MCF 10A (cell line): ENCODE measurements around the gene OR7D2. TPM values are rescaled to one million over a fixed set of nuclear protein-coding genes. Genes with fewer than 3 reads are reported as not detected.
"Not testable (repeated sequence)": the region's sequence is repeated elsewhere in the genome, so short reads cannot be mapped to it uniquely, and the experiment has no call there.

ENCODE experiments used
- BruUV-seq: library from RNA; stranded (reverse); fragments of 400-500 nt; replicated peaks from 2 replicates; lab custom pipeline; 2021; lab: Mats Ljungman, UMichigan
- CTCF ChIA-PET: fragments of 300-600 bp; sonication (Branson Sonifier 250); formaldehyde crosslinking; extraction: SDS; loops from one replicate; lab custom pipeline; 2021; ENCODE audit warnings: antibody characterized with exemption, inconsistent platforms; lab: Yijun Ruan, JAX
- POLR2A ChIA-PET: fragments of 300-600, 350-650 bp; sonication (Branson Sonifier 250); formaldehyde crosslinking; extraction: SDS; loops from one replicate; lab custom pipeline; 2020; ENCODE audit warnings: antibody characterized with exemption, inconsistent platforms; lab: Yijun Ruan, JAX
- DNase-seq: peaks from one replicate; pipeline ENCODE4 v3.0.0-alpha.2; 2018; ENCODE audit not compliant: unreplicated experiment
- H3K27ac Mint-ChIP-seq: one replicate; pipeline ENCODE4 v1.8.0; 2022; ENCODE audit warnings: mild to moderate bottlenecking, low read depth, mixed read lengths; ENCODE audit not compliant: unreplicated experiment
- H3K27me3 Mint-ChIP-seq: one replicate; pipeline ENCODE4 v1.8.0; 2022; ENCODE audit warnings: mixed read lengths; ENCODE audit not compliant: insufficient read depth, unreplicated experiment
- H3K36me3 Mint-ChIP-seq: one replicate; pipeline ENCODE4 v1.8.0; 2022; ENCODE audit warnings: mild to moderate bottlenecking, moderate library complexity, mixed read lengths; ENCODE audit not compliant: insufficient read depth, unreplicated experiment
- H3K4me1 Mint-ChIP-seq: one replicate; pipeline ENCODE4 v1.8.0; 2022; ENCODE audit warnings: mixed read lengths; ENCODE audit not compliant: insufficient read depth, unreplicated experiment
- H3K4me3 Mint-ChIP-seq: one replicate; pipeline ENCODE4 v1.8.0; 2022; ENCODE audit warnings: mild to moderate bottlenecking, moderate library complexity, mixed read lengths; ENCODE audit not compliant: unreplicated experiment
- H3K9me3 Mint-ChIP-seq: one replicate; pipeline ENCODE4 v1.8.0; 2022; ENCODE audit warnings: mixed read lengths; ENCODE audit not compliant: unreplicated experiment
- CTCF ChIP-seq: fragments of 200-600 bp; IDR thresholded peaks from one replicate; pipeline ENCODE4 v1.8.0; 2022; ENCODE audit warnings: antibody characterized with exemption, mild to moderate bottlenecking; ENCODE audit not compliant: unreplicated experiment
- intact Hi-C: fragments of 100-400 bp; cut with micrococcal nuclease; formaldehyde crosslinking; loops from 2 replicates; pipeline ENCODE4 v1.14.1; 2022
- total RNA-seq: library from RNA; stranded (reverse); gene quantifications from 2 replicates; pipeline ENCODE4 v1.2.3, GENCODE V29; 2022

OR7D2 gene
- total RNA-seq, 1 experiment from 2014 or later = not detected

- intact Hi-C loops = no loop called here
- BruUV-seq = no TSS peak
- no peak for DNase-seq
- H3K27me3 Mint-ChIP-seq = no peaks in the 10 kb centered on the region
- POLR2A ChIA-PET = no interaction called here
- CTCF ChIA-PET = no interaction called here
- no peak overlapping the region for H3K4me3 Mint-ChIP-seq
- H3K36me3 Mint-ChIP-seq = no peaks in the 10 kb centered on the region
- peaks cover 18% of the 10 kb centered on the region for H3K9me3 Mint-ChIP-seq
- no peak overlapping the region for H3K27ac Mint-ChIP-seq
- TF ChIP-seq CTCF = no peak
- H3K4me1 Mint-ChIP-seq = no peaks in the 10 kb centered on the region
These were observed 8.4 kb downstream of the OR7D2 start for GRCh38 chr19:9187191-9187590.

GRCh38 chr19:9189535-9189934, 10.8 kb downstream of the OR7D2 start:
- Mint-ChIP-seq H3K27ac (no peak overlapping the region), H3K4me1 (no peaks in the 10 kb centered on the region), H3K27me3 (no peaks in the 10 kb centered on the region), H3K36me3 (no peaks in the 10 kb centered on the region), H3K4me3 (no peak overlapping the region), H3K9me3 (peaks cover 25% of the 10 kb centered on the region)
- ChIA-PET CTCF (interaction anchor here (1.3 kb wide), 1 partner anchor 16 kb away, joined by 3 read pairs; no protein-coding TSS in a partner anchor), POLR2A (no interaction called here)
- no peak for DNase-seq
- intact Hi-C loops = no loop called here
- no TSS peak for BruUV-seq
- TF ChIP-seq CTCF = no peak

GRCh38 chr19:9198044-9198443, 19.3 kb downstream of the OR7D2 start:
- H3K27me3 Mint-ChIP-seq, H3K36me3 Mint-ChIP-seq, DNase-seq, H3K4me1 Mint-ChIP-seq, intact Hi-C loops, CTCF ChIA-PET, H3K4me3 Mint-ChIP-seq, POLR2A ChIA-PET, H3K27ac Mint-ChIP-seq, BruUV-seq: not testable (repeated sequence)
- H3K9me3 Mint-ChIP-seq = peaks cover 13% of the 10 kb centered on the region

GRCh38 chr19:9205501-9206113, 26.8 kb downstream of the OR7D2 start:
- ChIA-PET CTCF (interaction anchor here (0.5 to 2.7 kb wide), 46 partner anchors 9 to 717 kb away, joined by 3 to 15 read pairs (median 4); partner anchors contain the start of genes ZNF121 and ZNF699), POLR2A (interaction anchor here (0.5 to 1.2 kb wide), 4 partner anchors 20 to 379 kb away, joined by 3 to 4 read pairs (median 3); no protein-coding TSS in a partner anchor)
- H3K27me3 Mint-ChIP-seq = no peaks in the 10 kb centered on the region
- H3K36me3 Mint-ChIP-seq = no peaks in the 10 kb centered on the region
- no peaks in the 10 kb centered on the region for H3K4me1 Mint-ChIP-seq
- no TSS peak for BruUV-seq
- H3K27ac Mint-ChIP-seq = no peak overlapping the region
- H3K4me3 Mint-ChIP-seq = peak overlapping the region; percentile 52
- peak; percentile 60 for DNase-seq
- peak; percentile 91 for TF ChIP-seq CTCF
- intact Hi-C loops = loop anchor here (1.0 to 5.0 kb wide), 3 partner anchors 69 to 591 kb away; no protein-coding TSS in a partner anchor
- peaks cover 15% of the 10 kb centered on the region for H3K9me3 Mint-ChIP-seq
